OCI-LY3 (cell line): ENCODE results near the gene SERPINB12.
A peak's percentile ranks its signal among the peaks of the same experiment; 100 is the strongest.

ENCODE experiments used
- H2AFZ ChIP-seq: fragments of 200-600, 300-600 bp; shearing (Covaris generic); 2 replicates; pipeline ENCODE4 v1.6.0; 2014; ENCODE audit warnings: antibody characterized with exemption, low read depth, low read length
- H3K27ac ChIP-seq: fragments of 200-600, 300-600 bp; sonication (generic); 2 replicates; pipeline ENCODE4 v1.5.1; 2014; ENCODE audit warnings: mild to moderate bottlenecking, low read length, moderate library complexity, mixed read lengths
- H3K27me3 ChIP-seq: fragments of 200-600, 300-600 bp; sonication (generic); 2 replicates; pipeline ENCODE4 v1.6.1; 2014; ENCODE audit warnings: low read depth, low read length, mixed read lengths
- H3K36me3 ChIP-seq: fragments of 200-600, 300-600 bp; sonication (generic); replicated peaks from 2 replicates; pipeline ENCODE3; 2014; ENCODE audit warnings: low read depth, low read length, mixed read lengths
- H3K4me1 ChIP-seq: fragments of 300-600, 200-600 bp; sonication (generic); 2 replicates; pipeline ENCODE4 v1.6.1; 2014; ENCODE audit warnings: low read length, mixed read lengths
- H3K4me2 ChIP-seq: fragments of 200-600, 300-600 bp; sonication (generic); 2 replicates; pipeline ENCODE4 v1.6.1; 2014; ENCODE audit warnings: low read length, mixed read lengths
- H3K4me3 ChIP-seq: fragments of 300-600, 200-600 bp; sonication (generic); 2 replicates; pipeline ENCODE4 v1.5.1; 2014; ENCODE audit warnings: antibody characterized with exemption, mild to moderate bottlenecking, low read length, moderate library complexity
- H3K79me2 ChIP-seq: fragments of 300-600, 200-600 bp; shearing (Covaris generic); 2 replicates; pipeline ENCODE4 v1.6.1; 2014; ENCODE audit warnings: mild to moderate bottlenecking, low read length, mixed read lengths
- H3K9ac ChIP-seq: fragments of 300-600, 200-600 bp; shearing (Covaris generic); 2 replicates; pipeline ENCODE4 v1.6.0; 2014; ENCODE audit warnings: mild to moderate bottlenecking, low read length, moderate library complexity
- H3K9me3 ChIP-seq: fragments of 200-600, 300-600 bp; shearing (Covaris generic); 2 replicates; pipeline ENCODE4 v1.6.1; 2014; ENCODE audit warnings: low read length, mixed read lengths; ENCODE audit not compliant: insufficient read depth
- H4K20me1 ChIP-seq: fragments of 200-600, 300-600 bp; sonication (generic); 2 replicates; pipeline ENCODE4 v1.6.1; 2016; ENCODE audit warnings: low read length, mixed read lengths; ENCODE audit not compliant: insufficient read depth
- EZH2phosphoT487 ChIP-seq: fragments of 200-600 bp; shearing (Covaris generic); IDR thresholded peaks from 2 replicates; pipeline ENCODE4 v1.6.1; 2018; ENCODE audit warnings: antibody characterized with exemption, mixed run types, low read depth
- TF ChIP-seq, protein P1 (sequence below): fragments of 200-600, 300-600 bp; sonication (generic); IDR thresholded peaks from 2 replicates; pipeline ENCODE4 v1.5.1; 2014; ENCODE audit warnings: antibody characterized with exemption, low read length, low read depth

SERPINB12 gene

DNA sequence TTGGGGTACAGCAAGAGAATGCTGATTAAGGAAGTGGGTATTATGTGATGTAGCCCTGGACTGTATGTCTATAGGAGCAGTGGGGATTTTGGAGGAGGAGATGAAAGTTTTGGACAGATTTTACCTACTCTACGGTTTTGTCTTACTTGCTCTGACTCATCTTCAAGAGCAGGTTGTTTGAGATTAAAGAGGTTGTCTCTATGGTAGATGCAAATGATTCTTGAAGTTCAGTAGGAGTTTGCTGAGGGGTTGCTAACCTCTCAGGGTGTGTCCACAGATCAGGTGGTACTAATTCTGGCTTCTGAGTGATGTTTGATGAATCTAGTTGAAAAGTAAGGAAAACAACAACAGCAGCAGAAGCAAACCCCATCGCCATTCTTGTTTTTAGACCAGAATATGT lies 9.7 kb upstream of the SERPINB12 start:
- no peaks in the 10 kb centered on the region; the same call in 1 of the 2 replicates for H3K9me3 ChIP-seq
- H3K27ac ChIP-seq = no peak overlapping the region
- H3K4me1 ChIP-seq = peaks cover 4% of the 10 kb centered on the region; the same call in 1 of the 2 replicates
- no peak overlapping the region for H2AFZ ChIP-seq
- H4K20me1 ChIP-seq = no peaks in the 10 kb centered on the region
- no peak overlapping the region for H3K9ac ChIP-seq
- H3K4me2 ChIP-seq = no peak overlapping the region
- TF ChIP-seq, protein P1, sequence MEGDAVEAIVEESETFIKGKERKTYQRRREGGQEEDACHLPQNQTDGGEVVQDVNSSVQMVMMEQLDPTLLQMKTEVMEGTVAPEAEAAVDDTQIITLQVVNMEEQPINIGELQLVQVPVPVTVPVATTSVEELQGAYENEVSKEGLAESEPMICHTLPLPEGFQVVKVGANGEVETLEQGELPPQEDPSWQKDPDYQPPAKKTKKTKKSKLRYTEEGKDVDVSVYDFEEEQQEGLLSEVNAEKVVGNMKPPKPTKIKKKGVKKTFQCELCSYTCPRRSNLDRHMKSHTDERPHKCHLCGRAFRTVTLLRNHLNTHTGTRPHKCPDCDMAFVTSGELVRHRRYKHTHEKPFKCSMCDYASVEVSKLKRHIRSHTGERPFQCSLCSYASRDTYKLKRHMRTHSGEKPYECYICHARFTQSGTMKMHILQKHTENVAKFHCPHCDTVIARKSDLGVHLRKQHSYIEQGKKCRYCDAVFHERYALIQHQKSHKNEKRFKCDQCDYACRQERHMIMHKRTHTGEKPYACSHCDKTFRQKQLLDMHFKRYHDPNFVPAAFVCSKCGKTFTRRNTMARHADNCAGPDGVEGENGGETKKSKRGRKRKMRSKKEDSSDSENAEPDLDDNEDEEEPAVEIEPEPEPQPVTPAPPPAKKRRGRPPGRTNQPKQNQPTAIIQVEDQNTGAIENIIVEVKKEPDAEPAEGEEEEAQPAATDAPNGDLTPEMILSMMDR = no peak
- no peak for TF ChIP-seq EZH2phosphoT487
- no peaks in the 10 kb centered on the region for H3K36me3 ChIP-seq
- no peak overlapping the region for H3K4me3 ChIP-seq
- H3K27me3 ChIP-seq = no peaks in the 10 kb centered on the region
- no peaks in the 10 kb centered on the region for H3K79me2 ChIP-seq

DNA sequence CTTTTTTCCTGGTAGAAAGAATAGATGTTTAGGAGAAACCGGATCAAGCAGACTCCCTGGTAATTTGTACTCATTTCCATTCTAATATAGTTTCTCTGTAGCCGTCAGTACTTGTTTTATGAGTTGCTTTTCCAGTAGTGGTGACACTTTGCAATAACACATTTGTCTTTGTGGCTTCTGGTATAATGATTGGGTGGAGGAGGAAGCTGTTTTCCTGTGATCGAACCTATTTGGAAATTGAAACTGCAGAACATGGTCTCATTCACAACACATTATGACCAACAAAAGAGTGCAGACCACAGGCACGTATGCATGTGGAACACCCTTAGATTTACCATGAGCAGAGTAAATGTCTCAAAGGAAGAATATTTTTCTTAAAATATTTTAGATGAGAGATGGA lies 7.6 kb upstream of the SERPINB12 start:
- no peak overlapping the region for H3K4me3 ChIP-seq
- H4K20me1 ChIP-seq = no peaks in the 10 kb centered on the region
- peak overlapping the region; percentile 15 for H3K4me2 ChIP-seq
- H3K9me3 ChIP-seq = no peaks in the 10 kb centered on the region
- H3K9ac ChIP-seq = no peak overlapping the region
- H3K79me2 ChIP-seq = no peaks in the 10 kb centered on the region
- no peak overlapping the region for H3K27ac ChIP-seq
- TF ChIP-seq EZH2phosphoT487 = no peak
- TF ChIP-seq, protein P1 = no peak
- peaks cover 2% of the 10 kb centered on the region; the same call in 1 of the 2 replicates for H3K27me3 ChIP-seq
- peak overlapping the region; percentile 12; the same call in 1 of the 2 replicates for H2AFZ ChIP-seq
- peaks cover 4% of the 10 kb centered on the region; the same call in 1 of the 2 replicates for H3K4me1 ChIP-seq
- H3K36me3 ChIP-seq = no peaks in the 10 kb centered on the region

DNA sequence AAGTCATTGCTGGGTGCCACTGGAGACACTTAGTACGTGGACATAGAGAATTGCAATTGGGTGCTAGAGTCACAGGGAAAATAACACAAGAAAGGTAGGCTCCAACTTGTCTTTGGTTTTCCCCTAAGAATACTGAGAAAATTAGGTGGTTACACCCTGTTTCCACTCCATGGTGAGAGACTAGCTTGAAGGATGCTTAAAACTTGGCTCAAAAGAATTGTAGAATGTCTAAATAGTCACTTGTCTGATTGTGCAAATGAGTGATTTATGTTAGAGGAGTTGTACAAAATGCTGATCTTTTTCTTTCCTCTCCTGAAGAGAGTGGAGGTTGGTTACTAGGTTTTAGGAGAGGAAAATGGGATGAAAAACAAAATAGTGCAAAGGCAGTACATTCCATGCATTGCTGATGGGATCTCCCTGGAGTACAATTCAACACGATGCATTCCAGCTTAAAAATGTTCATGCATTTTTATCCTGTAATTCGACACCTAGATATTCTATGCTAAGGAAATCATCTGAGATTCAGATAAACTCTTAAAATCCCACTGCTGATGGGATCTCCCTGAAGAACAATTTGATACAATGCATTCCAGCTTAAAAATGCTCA lies 2.2 kb upstream of the SERPINB12 start:
- H3K79me2 ChIP-seq = no peaks in the 10 kb centered on the region
- no peak overlapping the region for H3K27ac ChIP-seq
- no peaks in the 10 kb centered on the region for H3K36me3 ChIP-seq
- H4K20me1 ChIP-seq = no peaks in the 10 kb centered on the region
- no peak overlapping the region for H3K4me3 ChIP-seq
- H3K4me2 ChIP-seq = no peak overlapping the region
- no peak overlapping the region for H2AFZ ChIP-seq
- no peaks in the 10 kb centered on the region for H3K9me3 ChIP-seq
- H3K4me1 ChIP-seq = no peaks in the 10 kb centered on the region
- TF ChIP-seq EZH2phosphoT487 = no peak
- TF ChIP-seq, protein P1 = no peak
- H3K9ac ChIP-seq = no peak overlapping the region
- H3K27me3 ChIP-seq = peaks cover 10% of the 10 kb centered on the region; the same call in 1 of the 2 replicates

DNA sequence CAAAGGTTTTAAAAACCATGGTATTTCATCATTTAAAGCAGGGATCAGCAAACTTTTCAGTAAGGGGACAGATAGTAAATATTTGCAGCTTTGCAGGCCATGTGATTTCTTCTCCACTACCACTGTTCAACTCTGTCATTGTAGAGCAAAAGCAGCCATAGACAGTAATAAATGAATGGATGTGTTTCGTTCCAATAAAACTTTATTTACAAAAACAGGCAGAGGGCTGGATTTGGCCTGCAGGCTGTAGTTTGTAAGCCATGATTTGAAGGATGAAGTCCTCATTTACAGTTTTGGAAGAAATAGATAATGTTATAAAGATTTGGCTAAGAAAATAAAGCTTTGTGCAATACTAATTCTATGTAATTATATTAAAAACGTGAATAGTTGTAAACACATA lies 1.8 kb downstream of the SERPINB12 start:
- H3K27ac ChIP-seq = no peak overlapping the region

More for the DNA sequence above, 1.8 kb downstream of the SERPINB12 start:
- Histone ChIP-seq H3K9me3 (no peaks in the 10 kb centered on the region), H3K4me1 (no peaks in the 10 kb centered on the region), H3K79me2 (no peaks in the 10 kb centered on the region), H3K9ac (no peak overlapping the region), H2AFZ (no peak overlapping the region), H3K4me3 (no peak overlapping the region), H3K27me3 (peaks cover 10% of the 10 kb centered on the region; the same call in 1 of the 2 replicates), H3K4me2 (no peak overlapping the region), H4K20me1 (no peaks in the 10 kb centered on the region), H3K36me3 (no peaks in the 10 kb centered on the region)
- no peak for TF ChIP-seq EZH2phosphoT487
- TF ChIP-seq, protein P1 = no peak
